HepG2 (cell line): ENCODE measurements around the gene BID. TPM values are rescaled to one million over a fixed set of nuclear protein-coding genes. Genes with fewer than 3 reads are reported as not detected.

Experiments
- ATAC-seq: fragments of 200-7000 bp; cut with Tn5 transposase; 3 replicates; pipeline ENCODE4 v1.9.1; 2020; ENCODE audit warnings: mild to moderate bottlenecking, moderate library complexity
- BruUV-seq: library from RNA; stranded (reverse); fragments of 400-500 nt; replicated peaks from 2 replicates; lab custom pipeline; 2021; lab: Mats Ljungman, UMichigan
- CTCF ChIA-PET: fragments of 300-600 bp; formaldehyde crosslinking; extraction: SDS; loops from one replicate; lab custom pipeline; 2021; ENCODE audit warnings: low total read pairs, inconsistent platforms, low intra/inter-chr PET ratio; lab: Yijun Ruan, JAX
- POLR2A ChIA-PET: fragments of 350-600 bp; sonication (Branson Sonifier 250); formaldehyde crosslinking; loops from one replicate; lab custom pipeline; 2020; ENCODE audit warnings: antibody characterized with exemption, inconsistent platforms; lab: Yijun Ruan, JAX
- DNase-seq: peaks from one replicate; pipeline ENCODE4 v3.0.0-alpha.2; 2015; ENCODE audit warnings: low spot score
- FAIRE-seq: peaks from 3 replicates; lab custom pipeline; 2011; peaks lifted over from hg19 to GRCh38; lab: Jason Lieb, UNC
- H2AFZ ChIP-seq: one replicate; pipeline ENCODE4 v1.6.1; 2011; ENCODE audit warnings: low read length, inconsistent platforms
- H3K27ac ChIP-seq: fragments of 300-600 bp; 3 replicates; pipeline ENCODE4 v1.8.0; 2011; ENCODE audit warnings: mixed run types, mild to moderate bottlenecking, mixed read lengths, low read length, inconsistent platforms; ENCODE audit not compliant: insufficient read depth; ENCODE audit errors: extremely low read length
- H3K27me3 ChIP-seq, 2 experiments: fragments of 200-600 bp in 1 of 2; 2 replicates in 1 of 2; 3 replicates in 1 of 2; pipeline versions ENCODE4 v1.6.0 to v1.8.0; 2011; ENCODE audit warnings: low read length in 2 of 2, mild to moderate bottlenecking in 2 of 2, moderate library complexity in 2 of 2, inconsistent platforms in 1 of 2; ENCODE audit not compliant: insufficient read depth in 2 of 2, control insufficient read depth in 1 of 2
- H3K36me3 ChIP-seq, 2 experiments: fragments of 200-600 bp in 1 of 2; replicated peaks in 1 of 2; 2 replicates in 1 of 2; 3 replicates in 1 of 2; pipeline versions ENCODE4 v1.5.1 to v1.8.0; 2011; ENCODE audit warnings: low read length in 2 of 2, inconsistent platforms in 1 of 2; ENCODE audit not compliant: insufficient read depth in 2 of 2, control insufficient read depth in 1 of 2
- H3K4me1 ChIP-seq: 2 replicates; pipeline ENCODE4 v1.5.1; 2012; ENCODE audit warnings: low read length, inconsistent platforms; ENCODE audit not compliant: insufficient read depth
- H3K4me2 ChIP-seq: 2 replicates; pipeline ENCODE4 v1.6.0; 2011; ENCODE audit warnings: low read depth, low read length, inconsistent platforms
- H3K4me3 ChIP-seq, 3 experiments: fragments of 200-600 bp in 1 of 3; sonication (generic), shearing (Covaris generic) in 1 of 3; replicated peaks in 1 of 3; 2 replicates each; pipeline ENCODE4 v1.5.1; 2011 to 2016; ENCODE audit warnings: low read length in 3 of 3, inconsistent platforms in 2 of 3, low read depth in 2 of 3, mild to moderate bottlenecking in 2 of 3, control low read depth in 1 of 3, mixed read lengths in 1 of 3; ENCODE audit not compliant: insufficient read depth in 1 of 3
- H3K79me2 ChIP-seq: one replicate; pipeline ENCODE4 v1.6.1; 2011; ENCODE audit warnings: low read length, inconsistent platforms; ENCODE audit not compliant: insufficient read depth
- H3K9ac ChIP-seq: 2 replicates; pipeline ENCODE4 v1.6.0; 2011; ENCODE audit warnings: mild to moderate bottlenecking, low read depth, low read length, inconsistent platforms; ENCODE audit not compliant: insufficient read depth
- H3K9me3 ChIP-seq: 2 replicates; pipeline ENCODE4 v1.5.1; 2012; ENCODE audit warnings: mild to moderate bottlenecking, low read length
- H4K20me1 ChIP-seq: 2 replicates; pipeline ENCODE4 v1.6.0; 2011; ENCODE audit warnings: inconsistent platforms, mild to moderate bottlenecking, low read length, moderate library complexity; ENCODE audit not compliant: insufficient read depth
- CHCHD3 ChIP-seq: sonication (generic); formaldehyde crosslinking; IDR thresholded peaks from 2 replicates; pipeline ENCODE4 v1.8.0; 2022; ENCODE audit warnings: mild to moderate bottlenecking, missing genetic modification reagents, moderate library complexity
- GPN1 ChIP-seq: sonication (generic); formaldehyde crosslinking; IDR thresholded peaks from 2 replicates; pipeline ENCODE4 v1.5.1; 2020; ENCODE audit warnings: missing genetic modification reagents, borderline replicate concordance
- HNRNPLL ChIP-seq: fragments of 200-400 bp; formaldehyde crosslinking; IDR thresholded peaks from 2 replicates; pipeline ENCODE4 v1.6.1; 2017; ENCODE audit warnings: mild to moderate bottlenecking, low read depth, low read length; ENCODE audit not compliant: poor library complexity, severe bottlenecking
- HOXA3 ChIP-seq: sonication (generic); formaldehyde crosslinking; IDR thresholded peaks from 2 replicates; pipeline ENCODE4 v1.5.0; 2020; ENCODE audit warnings: missing genetic modification reagents
- MLLT10 ChIP-seq: sonication (generic); formaldehyde crosslinking; IDR thresholded peaks from 2 replicates; pipeline ENCODE4 v1.4.0; 2020; ENCODE audit warnings: missing genetic modification reagents
- NFIB ChIP-seq: sonication (generic); formaldehyde crosslinking; IDR thresholded peaks from 2 replicates; pipeline ENCODE4 v1.9.0; 2021; ENCODE audit warnings: missing genetic modification reagents, mild to moderate bottlenecking, borderline replicate concordance
- RBFOX2 ChIP-seq: fragments of 200-400 bp; formaldehyde crosslinking; IDR thresholded peaks from 2 replicates; pipeline ENCODE4 v1.6.1; 2017; ENCODE audit warnings: low read depth, mild to moderate bottlenecking, low read length
- SPEN ChIP-seq: sonication (generic); formaldehyde crosslinking; IDR thresholded peaks from 2 replicates; pipeline ENCODE4 v1.5.1; 2020; ENCODE audit warnings: low read depth, mild to moderate bottlenecking, missing genetic modification reagents
- TEAD2 ChIP-seq: sonication (generic); formaldehyde crosslinking; IDR thresholded peaks from 2 replicates; pipeline ENCODE4 v1.9.0; 2021; ENCODE audit warnings: missing genetic modification reagents
- ZNF790 ChIP-seq: sonication (generic); formaldehyde crosslinking; IDR thresholded peaks from 2 replicates; pipeline ENCODE4 v1.8.0; 2022; ENCODE audit warnings: missing genetic modification reagents, mild to moderate bottlenecking, borderline replicate concordance
- WGBS: methylation state at CpG from one replicate; pipeline ENCODE4 v1.1.6; 2017; ENCODE audit warnings: low lambda C conversion rate; 5-methylcytosine and 5-hydroxymethylcytosine counted together
- in situ Hi-C: cut with HindIII; loops from 2 replicates; pipeline ENCODE4 v1.10.0; 2017; ENCODE audit warnings: low pct_unique_long_range_greater_than_20kb; ENCODE audit not compliant: extremely low pct_ligation_motif_present
- intact Hi-C: fragments of 100-400 bp; cut with micrococcal nuclease; formaldehyde crosslinking; loops from one replicate; pipeline ENCODE4 v1.10.0; 2022; ENCODE audit not compliant: unreplicated experiment
- polyA plus RNA-seq, 8 experiments: library from polyadenylated mRNA; depleted of rRNA in 3 of 8; stranded (reverse) in 7 of 8; unstranded in 1 of 8; fragments of >200 nt; fragmentation: Illumina TruSeq in 4 of 8; extraction: Trizol in 4 of 8; gene quantifications; 2 replicates each; pipeline versions ENCODE4 v1.2.1 to v1.2.3, GENCODE V29; 2011 to 2016; ENCODE audit warnings: low read depth in 4 of 8, missing spikeins in 1 of 8, mixed read lengths in 1 of 8; ENCODE audit not compliant: insufficient read depth in 1 of 8
- total RNA-seq, 5 experiments: library from RNA; depleted of rRNA; stranded (reverse); fragments of >200 nt; fragmentation: Illumina TruSeq; extraction: Trizol; gene quantifications; 2 replicates each; pipeline ENCODE4 v1.2.3, GENCODE V29; 2016; ENCODE audit warnings: low read depth in 1 of 5
- TF ChIP-seq, protein P1 (sequence below): sonication (generic); formaldehyde crosslinking; IDR thresholded peaks from 2 replicates; pipeline ENCODE4; 2020; ENCODE audit warnings: missing genetic modification reagents, mild to moderate bottlenecking, borderline replicate concordance
- TF ChIP-seq, protein P2 (sequence below): sonication (generic); formaldehyde crosslinking; IDR thresholded peaks from 2 replicates; pipeline ENCODE4 v1.4.0; 2020; ENCODE audit warnings: missing genetic modification reagents
- TF ChIP-seq, protein P3 (sequence below): sonication (generic); formaldehyde crosslinking; IDR thresholded peaks from 2 replicates; pipeline ENCODE4 v1.4.0; 2020; ENCODE audit warnings: missing genetic modification reagents
- TF ChIP-seq, protein P4 (sequence below): sonication (generic); formaldehyde crosslinking; IDR thresholded peaks from 2 replicates; pipeline ENCODE4 v1.5.1; 2020; ENCODE audit warnings: mild to moderate bottlenecking, missing genetic modification reagents, moderate library complexity

Gene BID
- total and polyA plus RNA-seq, 2 of the 13 experiments (the other 11 are each of a cell fraction or from before 2014, with no cell fraction given) = 35.3 to 51.7 TPM

DNA sequence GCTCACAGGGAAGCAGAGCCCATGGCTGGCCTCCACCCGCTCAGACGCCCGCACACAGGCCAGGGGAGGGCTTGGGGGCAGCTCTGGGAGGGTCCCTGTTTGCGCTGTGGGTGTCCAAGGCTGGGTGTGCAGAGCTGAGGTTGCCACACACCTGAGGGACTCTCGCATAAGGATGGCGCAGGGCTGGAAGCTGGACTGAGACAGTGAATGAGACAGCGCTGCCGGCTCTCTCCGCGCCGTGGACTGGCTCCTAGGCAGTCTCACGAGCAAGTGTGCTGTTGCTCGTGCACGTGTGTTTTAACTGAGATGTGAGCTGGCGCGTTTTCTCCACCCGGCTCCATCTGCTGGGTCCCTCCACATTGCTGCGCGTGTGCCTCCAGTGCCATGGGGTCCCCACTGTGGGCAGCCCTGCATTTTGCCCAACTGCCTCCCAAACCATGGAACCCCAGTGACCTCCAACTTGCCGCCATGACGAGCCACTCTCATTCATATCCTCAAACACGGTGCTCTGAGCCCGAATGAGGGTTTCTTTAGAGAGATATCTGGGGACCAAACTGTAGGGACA is 4.2 kb upstream of the BID start:
- Histone ChIP-seq H3K4me3 (peak overlapping the region in 2 of 3 experiments; percentile 64 to 81; a peak in 2 of 6 replicates), H2AFZ (no peak overlapping the region), H3K27ac (peak overlapping the region; percentile 80), H3K4me1 (peaks cover 80% of the 10 kb centered on the region), H3K36me3 (no peaks in the 10 kb centered on the region), H4K20me1 (no peaks in the 10 kb centered on the region), H3K9ac (peak overlapping the region; percentile 78; the same call in 1 of the 2 replicates), H3K27me3 (no peaks in the 10 kb centered on the region; a peak in 1 of 5 replicates), H3K79me2 (peaks cover 8% of the 10 kb centered on the region), H3K9me3 (no peaks in the 10 kb centered on the region), H3K4me2 (peak overlapping the region; percentile 67)
- FAIRE-seq = no peak
- ATAC-seq = no peak
- ChIA-PET POLR2A (interaction anchor here (0.6 to 3.4 kb wide), 4 partner anchors 8 to 27 kb away, joined by 3 to 24 read pairs (median 3); no protein-coding TSS in a partner anchor), CTCF (no interaction called here)
- WGBS = 98% methylated on average over 4 of the region's 23 CpGs
- in situ Hi-C loops = no loop called here
- no peak for DNase-seq
- intact Hi-C loops = no loop called here
- no TSS peak for BruUV-seq
- TF ChIP-seq HNRNPLL (no peak), CHCHD3 (CRISPR knock-in tag) (no peak), NFIB (no peak), RBFOX2 (peak; percentile 37; the same call in 1 of the 2 replicates), GPN1 (CRISPR knock-in tag) (no peak), HOXA3 (CRISPR knock-in tag) (0 out of 2 replicates have a peak, but pooled peaks have one; percentile 15), SPEN (CRISPR knock-in tag) (no peak), ZNF790 (no peak), MLLT10 (CRISPR knock-in tag) (no peak), TEAD2 (CRISPR knock-in tag) (no peak)
- TF ChIP-seq, protein P1, sequence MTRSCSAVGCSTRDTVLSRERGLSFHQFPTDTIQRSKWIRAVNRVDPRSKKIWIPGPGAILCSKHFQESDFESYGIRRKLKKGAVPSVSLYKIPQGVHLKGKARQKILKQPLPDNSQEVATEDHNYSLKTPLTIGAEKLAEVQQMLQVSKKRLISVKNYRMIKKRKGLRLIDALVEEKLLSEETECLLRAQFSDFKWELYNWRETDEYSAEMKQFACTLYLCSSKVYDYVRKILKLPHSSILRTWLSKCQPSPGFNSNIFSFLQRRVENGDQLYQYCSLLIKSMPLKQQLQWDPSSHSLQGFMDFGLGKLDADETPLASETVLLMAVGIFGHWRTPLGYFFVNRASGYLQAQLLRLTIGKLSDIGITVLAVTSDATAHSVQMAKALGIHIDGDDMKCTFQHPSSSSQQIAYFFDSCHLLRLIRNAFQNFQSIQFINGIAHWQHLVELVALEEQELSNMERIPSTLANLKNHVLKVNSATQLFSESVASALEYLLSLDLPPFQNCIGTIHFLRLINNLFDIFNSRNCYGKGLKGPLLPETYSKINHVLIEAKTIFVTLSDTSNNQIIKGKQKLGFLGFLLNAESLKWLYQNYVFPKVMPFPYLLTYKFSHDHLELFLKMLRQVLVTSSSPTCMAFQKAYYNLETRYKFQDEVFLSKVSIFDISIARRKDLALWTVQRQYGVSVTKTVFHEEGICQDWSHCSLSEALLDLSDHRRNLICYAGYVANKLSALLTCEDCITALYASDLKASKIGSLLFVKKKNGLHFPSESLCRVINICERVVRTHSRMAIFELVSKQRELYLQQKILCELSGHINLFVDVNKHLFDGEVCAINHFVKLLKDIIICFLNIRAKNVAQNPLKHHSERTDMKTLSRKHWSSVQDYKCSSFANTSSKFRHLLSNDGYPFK (CRISPR knock-in tag) = no peak
- TF ChIP-seq, protein P2, sequence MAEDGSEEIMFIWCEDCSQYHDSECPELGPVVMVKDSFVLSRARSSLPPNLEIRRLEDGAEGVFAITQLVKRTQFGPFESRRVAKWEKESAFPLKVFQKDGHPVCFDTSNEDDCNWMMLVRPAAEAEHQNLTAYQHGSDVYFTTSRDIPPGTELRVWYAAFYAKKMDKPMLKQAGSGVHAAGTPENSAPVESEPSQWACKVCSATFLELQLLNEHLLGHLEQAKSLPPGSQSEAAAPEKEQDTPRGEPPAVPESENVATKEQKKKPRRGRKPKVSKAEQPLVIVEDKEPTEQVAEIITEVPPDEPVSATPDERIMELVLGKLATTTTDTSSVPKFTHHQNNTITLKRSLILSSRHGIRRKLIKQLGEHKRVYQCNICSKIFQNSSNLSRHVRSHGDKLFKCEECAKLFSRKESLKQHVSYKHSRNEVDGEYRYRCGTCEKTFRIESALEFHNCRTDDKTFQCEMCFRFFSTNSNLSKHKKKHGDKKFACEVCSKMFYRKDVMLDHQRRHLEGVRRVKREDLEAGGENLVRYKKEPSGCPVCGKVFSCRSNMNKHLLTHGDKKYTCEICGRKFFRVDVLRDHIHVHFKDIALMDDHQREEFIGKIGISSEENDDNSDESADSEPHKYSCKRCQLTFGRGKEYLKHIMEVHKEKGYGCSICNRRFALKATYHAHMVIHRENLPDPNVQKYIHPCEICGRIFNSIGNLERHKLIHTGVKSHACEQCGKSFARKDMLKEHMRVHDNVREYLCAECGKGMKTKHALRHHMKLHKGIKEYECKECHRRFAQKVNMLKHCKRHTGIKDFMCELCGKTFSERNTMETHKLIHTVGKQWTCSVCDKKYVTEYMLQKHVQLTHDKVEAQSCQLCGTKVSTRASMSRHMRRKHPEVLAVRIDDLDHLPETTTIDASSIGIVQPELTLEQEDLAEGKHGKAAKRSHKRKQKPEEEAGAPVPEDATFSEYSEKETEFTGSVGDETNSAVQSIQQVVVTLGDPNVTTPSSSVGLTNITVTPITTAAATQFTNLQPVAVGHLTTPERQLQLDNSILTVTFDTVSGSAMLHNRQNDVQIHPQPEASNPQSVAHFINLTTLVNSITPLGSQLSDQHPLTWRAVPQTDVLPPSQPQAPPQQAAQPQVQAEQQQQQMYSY (CRISPR knock-in tag) = no peak
- TF ChIP-seq, protein P3, sequence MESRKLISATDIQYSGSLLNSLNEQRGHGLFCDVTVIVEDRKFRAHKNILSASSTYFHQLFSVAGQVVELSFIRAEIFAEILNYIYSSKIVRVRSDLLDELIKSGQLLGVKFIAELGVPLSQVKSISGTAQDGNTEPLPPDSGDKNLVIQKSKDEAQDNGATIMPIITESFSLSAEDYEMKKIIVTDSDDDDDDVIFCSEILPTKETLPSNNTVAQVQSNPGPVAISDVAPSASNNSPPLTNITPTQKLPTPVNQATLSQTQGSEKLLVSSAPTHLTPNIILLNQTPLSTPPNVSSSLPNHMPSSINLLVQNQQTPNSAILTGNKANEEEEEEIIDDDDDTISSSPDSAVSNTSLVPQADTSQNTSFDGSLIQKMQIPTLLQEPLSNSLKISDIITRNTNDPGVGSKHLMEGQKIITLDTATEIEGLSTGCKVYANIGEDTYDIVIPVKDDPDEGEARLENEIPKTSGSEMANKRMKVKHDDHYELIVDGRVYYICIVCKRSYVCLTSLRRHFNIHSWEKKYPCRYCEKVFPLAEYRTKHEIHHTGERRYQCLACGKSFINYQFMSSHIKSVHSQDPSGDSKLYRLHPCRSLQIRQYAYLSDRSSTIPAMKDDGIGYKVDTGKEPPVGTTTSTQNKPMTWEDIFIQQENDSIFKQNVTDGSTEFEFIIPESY (CRISPR knock-in tag) = peak; percentile 10; the same call in 1 of the 2 replicates
- TF ChIP-seq, protein P4, sequence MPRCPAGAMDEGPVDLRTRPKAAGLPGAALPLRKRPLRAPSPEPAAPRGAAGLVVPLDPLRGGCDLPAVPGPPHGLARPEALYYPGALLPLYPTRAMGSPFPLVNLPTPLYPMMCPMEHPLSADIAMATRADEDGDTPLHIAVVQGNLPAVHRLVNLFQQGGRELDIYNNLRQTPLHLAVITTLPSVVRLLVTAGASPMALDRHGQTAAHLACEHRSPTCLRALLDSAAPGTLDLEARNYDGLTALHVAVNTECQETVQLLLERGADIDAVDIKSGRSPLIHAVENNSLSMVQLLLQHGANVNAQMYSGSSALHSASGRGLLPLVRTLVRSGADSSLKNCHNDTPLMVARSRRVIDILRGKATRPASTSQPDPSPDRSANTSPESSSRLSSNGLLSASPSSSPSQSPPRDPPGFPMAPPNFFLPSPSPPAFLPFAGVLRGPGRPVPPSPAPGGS (CRISPR knock-in tag) = no peak
